Chondrocyte (in vitro differentiated cells): ENCODE measurements around the gene PLXND1. TPM values are rescaled to one million over a fixed set of nuclear protein-coding genes. Genes with fewer than 3 reads are reported as not detected.
"Not testable (repeated sequence)": the region's sequence is repeated elsewhere in the genome, so short reads cannot be mapped to it uniquely, and the experiment has no call there.

Experiments
- DNase-seq: peaks from one replicate; pipeline ENCODE4 v3.0.0; 2021; ENCODE audit warnings: mixed read lengths, low spot score
- H3K27ac Mint-ChIP-seq: one replicate; pipeline ENCODE4 v1.8.0; 2021; ENCODE audit warnings: mild to moderate bottlenecking, moderate library complexity, mixed read lengths; ENCODE audit not compliant: unreplicated experiment
- H3K27me3 Mint-ChIP-seq: 2 replicates; pipeline ENCODE4 v1.8.0; 2021; ENCODE audit warnings: low read depth, mixed read lengths
- H3K36me3 Mint-ChIP-seq: 2 replicates; pipeline ENCODE4 v1.8.0; 2021; ENCODE audit warnings: low read depth, mixed read lengths
- H3K4me1 Mint-ChIP-seq: 2 replicates; pipeline ENCODE4 v1.8.0; 2021; ENCODE audit warnings: low read depth, mild to moderate bottlenecking, mixed read lengths
- H3K4me3 Mint-ChIP-seq: one replicate; pipeline ENCODE4 v1.8.0; 2021; ENCODE audit warnings: mild to moderate bottlenecking, moderate library complexity, mixed read lengths; ENCODE audit not compliant: unreplicated experiment
- H3K9me3 Mint-ChIP-seq: 2 replicates; pipeline ENCODE4 v1.8.0; 2021; ENCODE audit warnings: low read depth, mixed read lengths
- total RNA-seq: library from RNA; stranded (reverse); gene quantifications from 3 replicates; pipeline ENCODE4 v1.2.1, GENCODE V29; 2021
- TF ChIP-seq, protein P1 (sequence below): fragments of 200-600 bp; sonication (generic); IDR thresholded peaks from 2 replicates; pipeline ENCODE4 v1.5.0; 2021; ENCODE audit warnings: antibody characterized with exemption, mild to moderate bottlenecking, moderate library complexity

PLXND1 gene
- total RNA-seq, 1 donor from 2014 or later = 267 TPM

DNA sequence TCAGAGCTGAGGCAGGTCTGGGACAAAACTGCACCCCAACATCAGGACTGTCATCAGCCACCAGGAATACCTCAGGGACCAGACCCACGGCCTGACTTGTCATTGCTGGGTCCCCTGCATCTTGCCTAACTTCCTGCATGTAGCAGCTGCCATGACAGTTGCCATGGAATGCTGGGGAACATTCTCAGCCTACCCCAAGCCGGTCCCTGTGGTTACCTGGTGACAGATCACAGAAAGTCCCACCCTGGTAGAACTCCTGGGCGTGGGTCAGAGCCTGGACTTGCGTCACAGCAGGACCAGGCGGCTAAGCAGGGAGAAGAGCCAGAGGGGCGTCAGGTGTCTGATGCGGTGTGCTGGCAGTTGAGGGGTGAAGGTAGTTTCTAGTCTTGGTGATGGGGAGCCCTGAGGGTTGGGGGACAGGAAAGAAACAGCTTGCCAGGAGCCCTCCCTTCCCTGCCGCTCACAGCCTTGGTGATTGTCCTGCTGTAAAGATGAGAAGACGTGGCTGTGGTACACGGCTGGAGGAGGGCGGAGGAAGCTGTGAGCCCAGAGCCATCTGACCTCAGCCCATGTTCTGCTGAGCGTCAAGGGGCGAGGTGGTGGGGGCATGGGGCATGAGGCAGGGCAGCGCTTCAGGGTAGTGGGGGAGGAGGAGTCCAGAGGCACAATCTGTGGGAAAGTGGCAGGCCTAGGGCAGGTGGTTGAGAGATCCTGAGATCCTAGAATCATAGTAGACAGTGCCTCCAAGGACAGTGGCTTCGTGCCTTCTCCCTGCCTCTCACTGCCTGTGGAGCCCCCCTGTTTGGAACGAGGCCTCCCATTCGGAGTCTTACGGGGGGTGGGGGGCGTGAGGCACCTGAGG, 58.1 kb downstream of the PLXND1 start:
- no peak overlapping the region for H3K27ac Mint-ChIP-seq

DNA sequence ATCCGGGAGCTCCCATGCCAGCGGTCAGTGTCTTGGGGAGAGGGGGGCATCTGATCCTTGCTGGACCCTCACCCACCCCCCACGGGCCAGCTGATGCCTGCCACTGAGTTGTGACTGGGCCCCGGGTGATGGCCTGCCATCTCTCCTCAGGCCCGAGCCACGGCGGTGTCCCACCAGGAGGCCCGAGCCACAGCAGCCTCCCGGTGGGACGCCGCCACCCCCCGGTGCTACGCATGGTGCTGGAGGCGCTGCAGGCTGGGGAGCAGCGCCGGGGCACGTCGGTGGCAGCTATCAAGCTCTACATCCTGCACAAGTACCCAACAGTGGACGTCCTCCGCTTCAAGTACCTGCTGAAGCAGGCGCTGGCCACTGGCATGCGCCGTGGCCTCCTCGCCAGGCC, 59.2 kb downstream of the PLXND1 start:
- no peak overlapping the region for H3K4me3 Mint-ChIP-seq
- TF ChIP-seq, protein P1, sequence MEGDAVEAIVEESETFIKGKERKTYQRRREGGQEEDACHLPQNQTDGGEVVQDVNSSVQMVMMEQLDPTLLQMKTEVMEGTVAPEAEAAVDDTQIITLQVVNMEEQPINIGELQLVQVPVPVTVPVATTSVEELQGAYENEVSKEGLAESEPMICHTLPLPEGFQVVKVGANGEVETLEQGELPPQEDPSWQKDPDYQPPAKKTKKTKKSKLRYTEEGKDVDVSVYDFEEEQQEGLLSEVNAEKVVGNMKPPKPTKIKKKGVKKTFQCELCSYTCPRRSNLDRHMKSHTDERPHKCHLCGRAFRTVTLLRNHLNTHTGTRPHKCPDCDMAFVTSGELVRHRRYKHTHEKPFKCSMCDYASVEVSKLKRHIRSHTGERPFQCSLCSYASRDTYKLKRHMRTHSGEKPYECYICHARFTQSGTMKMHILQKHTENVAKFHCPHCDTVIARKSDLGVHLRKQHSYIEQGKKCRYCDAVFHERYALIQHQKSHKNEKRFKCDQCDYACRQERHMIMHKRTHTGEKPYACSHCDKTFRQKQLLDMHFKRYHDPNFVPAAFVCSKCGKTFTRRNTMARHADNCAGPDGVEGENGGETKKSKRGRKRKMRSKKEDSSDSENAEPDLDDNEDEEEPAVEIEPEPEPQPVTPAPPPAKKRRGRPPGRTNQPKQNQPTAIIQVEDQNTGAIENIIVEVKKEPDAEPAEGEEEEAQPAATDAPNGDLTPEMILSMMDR = no peak
- no peaks in the 10 kb centered on the region for H3K9me3 Mint-ChIP-seq
- H3K27me3 Mint-ChIP-seq = no peaks in the 10 kb centered on the region
- DNase-seq = no peak
- no peak overlapping the region for H3K27ac Mint-ChIP-seq
- no peaks in the 10 kb centered on the region for H3K36me3 Mint-ChIP-seq
- H3K4me1 Mint-ChIP-seq = peaks cover 12% of the 10 kb centered on the region

More for the DNA sequence above, 58.1 kb downstream of the PLXND1 start:
- no peak overlapping the region for H3K4me3 Mint-ChIP-seq
- H3K9me3 Mint-ChIP-seq = no peaks in the 10 kb centered on the region
- H3K27me3 Mint-ChIP-seq = no peaks in the 10 kb centered on the region
- TF ChIP-seq, protein P1 = no peak
- peaks cover 3% of the 10 kb centered on the region for H3K36me3 Mint-ChIP-seq
- peaks cover 23% of the 10 kb centered on the region for H3K4me1 Mint-ChIP-seq
- DNase-seq = no peak

GRCh38 chr3:129545951-129546350, 60.5 kb downstream of the PLXND1 start:
- H3K27ac Mint-ChIP-seq, DNase-seq, H3K4me3 Mint-ChIP-seq: not testable (repeated sequence)

GRCh38 chr3:129543999-129544398, 62.5 kb downstream of the PLXND1 start:
- Mint-ChIP-seq H3K36me3 (no peaks in the 10 kb centered on the region), H3K27me3 (no peaks in the 10 kb centered on the region), H3K4me1 (peaks cover 7% of the 10 kb centered on the region), H3K4me3 (no peak overlapping the region), H3K27ac (no peak overlapping the region), H3K9me3 (no peaks in the 10 kb centered on the region)
- TF ChIP-seq, protein P1 = no peak
- DNase-seq = peak; percentile 62

More at GRCh38 chr3:129545951-129546350, 60.5 kb downstream of the PLXND1 start:
- H3K9me3 Mint-ChIP-seq, H3K36me3 Mint-ChIP-seq, H3K27me3 Mint-ChIP-seq, H3K4me1 Mint-ChIP-seq: not testable (repeated sequence)

- Mint-ChIP-seq H3K36me3 (no peaks in the 10 kb centered on the region), H3K27me3 (no peaks in the 10 kb centered on the region), H3K27ac (no peak within 1 kb of the TSS), H3K4me1 (peaks cover 9% of the 10 kb centered on the region), H3K9me3 (no peaks in the 10 kb centered on the region), H3K4me3 (no peak within 1 kb of the TSS)
- DNase-seq = peak; percentile 84
- TF ChIP-seq, protein P1 = no peak
Observed at GRCh38 chr3:129543156-129543790, 63.2 kb downstream of the PLXND1 start, which contains the start of gene H1-8. H1-8 (plus strand) TSS chr3:129543175; CDS start chr3:129543219, 44 bp downstream.
